Epidermal melanocyte (primary cell): ENCODE results near the gene SRRM1.
"Not testable (repeated sequence)": the region's sequence is repeated elsewhere in the genome, so short reads cannot be mapped to it uniquely, and the experiment has no call there.

Experiments
- DNase-seq: peaks from one replicate; pipeline ENCODE4 v3.0.0; 2011; ENCODE audit warnings: low spot score; ENCODE audit not compliant: insufficient read length

The SRRM1 gene

DNA sequence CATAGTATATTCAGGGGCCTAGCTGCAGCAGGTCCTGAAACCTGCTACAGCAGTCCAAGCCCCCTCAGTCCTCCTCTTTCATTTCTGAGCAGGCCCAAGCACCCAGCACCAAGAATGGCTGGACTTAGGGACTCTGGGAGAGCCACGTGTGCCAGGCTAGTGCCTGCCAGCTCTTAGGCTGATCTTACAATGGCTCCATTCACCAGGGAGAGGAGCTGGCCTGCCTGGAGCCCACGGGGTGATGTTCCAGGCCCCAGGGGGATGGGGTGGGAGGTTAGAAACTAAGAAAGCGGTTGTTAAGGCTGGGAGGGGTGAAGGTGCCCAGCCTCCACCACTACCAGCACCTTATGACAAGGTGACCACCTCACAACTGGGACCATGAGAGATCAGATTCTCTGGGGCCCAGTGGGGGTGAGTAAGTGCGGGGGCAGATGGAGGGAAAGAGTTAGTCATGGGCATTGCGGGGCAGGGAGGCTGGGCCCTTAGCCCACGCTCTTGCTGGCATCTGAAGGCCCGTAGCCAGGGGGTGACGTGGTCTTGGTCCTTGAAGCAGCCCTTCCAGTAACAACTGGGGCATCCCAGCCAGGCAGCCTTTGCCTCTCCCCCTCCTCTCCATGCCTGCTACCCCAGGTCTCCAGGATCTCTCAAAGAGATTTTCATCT is 71.9 kb downstream of the SRRM1 start:
- DNase-seq, result peak; percentile 89

DNA sequence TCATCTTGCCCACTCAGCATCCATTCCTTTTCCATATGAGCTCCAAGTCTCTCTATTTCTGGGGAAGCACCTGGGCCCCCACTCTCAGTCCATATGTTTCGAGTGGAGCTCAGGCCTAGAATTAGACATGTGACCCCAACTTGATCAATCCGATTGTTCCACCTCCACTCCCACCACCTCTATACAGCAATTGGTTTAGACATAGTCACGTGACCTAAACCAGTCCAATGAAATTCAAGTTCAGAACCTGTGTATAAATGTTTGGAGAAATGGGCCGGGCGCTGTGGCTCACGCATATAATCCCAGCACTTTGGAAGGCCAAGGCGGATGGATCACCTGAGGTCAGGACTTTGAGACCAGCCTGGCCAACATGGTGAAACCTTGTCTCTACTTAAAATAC is 72.6 kb downstream of the SRRM1 start:
- no peak for DNase-seq

DNA sequence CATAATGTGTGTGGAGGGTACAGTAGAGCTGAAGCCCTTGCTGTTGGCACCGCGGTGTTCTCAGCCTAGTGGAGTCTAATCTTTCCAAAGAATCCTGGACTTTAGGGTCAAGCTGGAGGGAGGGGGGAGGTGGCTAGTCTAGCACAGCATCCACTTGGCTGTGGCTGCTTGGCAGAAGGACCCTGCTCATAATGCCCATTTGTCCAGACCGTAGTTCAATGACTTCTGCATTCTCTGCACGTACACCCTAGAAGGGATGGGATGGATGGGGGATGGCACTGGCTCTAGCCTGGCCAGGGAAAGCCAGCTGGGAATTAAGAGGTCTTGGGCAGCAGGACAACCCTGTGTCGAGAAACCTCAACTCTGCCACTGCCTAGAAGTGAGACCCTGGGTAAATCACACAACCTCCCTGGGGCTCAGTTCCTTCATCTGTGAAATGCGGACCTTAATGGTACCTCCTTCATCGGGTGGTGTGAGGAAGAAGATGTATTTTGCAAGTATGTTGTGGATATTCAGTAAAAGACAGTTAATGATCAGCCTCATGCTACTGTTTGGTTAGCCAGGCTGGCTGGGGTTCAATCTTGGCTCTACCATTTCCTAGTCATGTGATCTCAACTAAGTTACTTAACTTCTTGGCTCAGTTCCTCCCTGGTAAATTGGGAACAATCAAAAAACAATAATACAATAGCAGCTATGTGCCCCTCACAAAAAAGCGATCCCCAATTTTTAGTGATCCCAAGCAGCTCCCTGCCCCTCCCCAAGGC is 75.0 kb downstream of the SRRM1 start:
- DNase-seq, result no peak

DNA sequence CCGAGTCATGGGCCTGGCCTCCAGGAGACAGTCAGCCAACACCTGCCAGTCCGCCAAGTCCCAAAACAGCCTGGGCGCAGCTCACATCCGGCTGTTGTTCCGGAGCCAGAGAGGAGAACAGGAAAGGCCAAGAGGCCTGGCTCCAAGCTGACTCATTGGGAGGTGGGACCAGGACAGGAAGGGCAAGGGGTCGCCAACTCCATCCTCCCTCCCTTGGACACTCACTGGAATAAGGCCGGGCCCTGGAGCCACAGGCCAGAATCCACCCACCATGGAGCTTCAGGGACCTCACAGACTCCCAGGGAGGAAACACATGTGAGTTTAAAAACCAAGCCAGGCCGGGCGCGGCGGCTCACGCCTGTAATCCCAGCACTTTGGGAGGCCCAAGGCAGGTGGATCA is 77.0 kb downstream of the SRRM1 start:
- no peak for DNase-seq

DNA sequence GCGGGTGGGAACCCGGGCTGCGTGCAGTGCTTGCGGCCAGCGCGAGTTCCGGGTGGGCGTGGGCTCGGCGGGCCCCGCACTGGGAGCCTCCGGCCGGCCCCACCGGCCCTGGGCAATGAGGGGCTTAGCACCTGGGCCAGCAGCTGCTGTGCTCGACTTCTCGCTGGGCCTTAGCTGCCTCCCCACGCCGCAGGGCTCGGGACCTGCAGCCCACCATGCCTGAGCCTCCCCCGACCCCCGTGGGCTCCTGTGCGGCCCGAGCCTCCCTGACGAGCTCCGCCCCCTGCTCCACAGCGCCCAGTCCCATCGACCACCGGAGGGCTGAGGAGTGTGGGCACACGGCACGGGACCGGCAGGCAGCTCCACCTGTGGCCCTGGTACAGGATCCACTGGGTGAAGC is 78.4 kb downstream of the SRRM1 start:
- DNase-seq, result no peak

DNA sequence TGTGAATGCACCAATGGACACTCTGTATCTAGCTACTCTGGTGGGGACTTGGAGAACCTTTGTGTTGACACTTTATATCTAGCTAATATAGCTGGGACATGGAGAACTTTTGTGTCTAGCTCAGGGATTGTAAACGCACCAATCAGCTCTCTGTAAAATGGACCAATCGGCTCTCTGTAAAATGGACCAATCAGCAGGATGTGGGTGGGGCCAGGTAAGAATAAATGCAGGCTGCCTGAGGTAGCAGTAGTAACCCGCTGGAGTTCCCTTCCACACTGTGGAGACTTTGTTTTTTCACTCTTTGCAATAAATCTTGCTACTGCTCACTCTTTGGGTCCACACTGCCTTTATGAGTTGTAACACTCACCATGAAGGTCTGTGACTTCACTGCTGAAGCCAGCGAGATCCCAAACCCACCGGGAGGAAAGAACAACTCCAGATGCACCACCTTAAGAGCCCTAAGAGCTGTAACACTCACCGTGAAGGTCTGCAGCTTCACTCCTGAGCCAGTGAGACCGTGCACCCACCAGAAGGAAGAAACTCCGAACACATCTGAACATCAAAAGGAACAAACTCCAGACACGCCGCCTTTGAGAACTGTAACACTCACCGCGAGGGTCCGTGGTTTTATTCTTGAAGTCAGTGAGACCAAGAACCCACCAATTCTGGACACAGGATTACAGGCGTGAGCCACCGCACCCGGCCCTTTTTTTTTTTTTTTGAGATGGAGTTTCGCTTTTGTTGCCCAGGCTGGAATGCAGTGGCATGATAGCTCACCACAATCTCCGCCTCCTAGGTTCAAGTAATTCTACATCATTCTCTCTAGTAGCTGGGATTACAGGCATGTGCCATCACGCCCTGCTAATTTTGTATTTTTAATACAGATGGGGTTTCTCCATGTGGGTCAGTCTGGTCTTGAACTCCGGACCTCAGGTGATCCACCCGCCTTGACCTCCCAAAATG is 79.3 kb downstream of the SRRM1 start:
- DNase-seq, result not testable (repeated sequence)
